Activated effector memory CD4-positive, alpha-beta T cell treated with anti-CD3 and anti-CD28 coated beads, Interleukin-2, amount 50 U/mL, for 16 hours (primary cell): Measurements from ENCODE around the gene CST8.

ENCODE experiments used
- DNase-seq: peaks from one replicate; pipeline ENCODE4 v3.0.0-alpha.2; 2020

Gene CST8

DNA sequence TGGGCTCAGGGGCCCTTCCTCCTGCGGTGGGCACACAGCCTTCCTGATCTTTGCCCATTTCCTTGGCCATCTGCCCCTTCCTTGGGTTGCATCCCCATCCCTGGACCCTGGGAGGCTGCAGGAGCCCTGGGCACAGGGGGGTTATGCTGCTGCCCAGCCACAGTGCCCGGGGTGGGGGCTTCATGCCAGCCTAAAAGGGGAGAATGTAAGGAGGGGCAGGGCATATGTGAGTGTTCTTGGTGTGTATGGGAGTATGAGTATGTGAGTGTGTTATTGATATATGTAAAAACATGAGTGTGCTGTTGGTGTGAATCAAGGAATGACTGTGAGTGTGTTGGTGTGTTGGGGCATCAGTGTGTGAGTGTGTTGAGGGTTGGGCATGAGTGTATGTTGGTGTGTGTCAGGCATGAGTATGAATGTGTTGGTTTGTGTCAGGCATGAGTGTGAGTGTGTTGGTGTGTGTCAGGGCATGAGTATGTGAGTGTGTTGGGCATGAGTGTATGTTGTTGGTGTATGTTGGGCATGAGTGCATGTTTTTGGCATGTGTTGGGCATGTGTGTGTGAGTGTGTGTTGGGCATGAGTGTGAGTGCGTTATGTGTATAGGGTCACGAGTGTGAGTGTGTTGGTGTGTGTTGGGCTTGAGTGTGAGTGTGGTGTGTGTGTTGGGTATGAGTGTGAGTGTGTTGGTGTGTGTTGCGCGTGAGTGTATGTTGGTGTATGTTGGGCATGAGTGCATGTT is 14.7 kb upstream of the CST8 start:
- no peak for DNase-seq

DNA sequence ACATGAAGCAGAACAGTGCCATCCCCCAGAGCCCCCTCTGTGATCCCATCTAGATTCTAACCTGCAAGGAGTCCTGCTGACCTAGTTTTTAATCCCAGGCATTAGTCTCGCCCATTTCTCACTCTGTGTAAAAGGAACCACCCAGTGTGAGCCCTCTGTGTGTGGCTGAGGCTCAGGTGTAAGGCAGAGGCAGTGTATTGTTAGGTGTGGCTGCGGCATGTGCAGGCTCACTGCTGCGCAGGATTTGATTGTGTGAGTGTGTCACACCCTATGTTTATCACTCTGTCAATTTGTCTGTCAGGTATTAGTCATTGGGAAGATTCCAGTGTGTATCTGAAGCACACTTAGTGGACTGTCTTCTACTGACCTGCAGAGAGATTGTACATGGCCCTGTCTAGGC is 13.7 kb upstream of the CST8 start:
- no peak for DNase-seq

DNA sequence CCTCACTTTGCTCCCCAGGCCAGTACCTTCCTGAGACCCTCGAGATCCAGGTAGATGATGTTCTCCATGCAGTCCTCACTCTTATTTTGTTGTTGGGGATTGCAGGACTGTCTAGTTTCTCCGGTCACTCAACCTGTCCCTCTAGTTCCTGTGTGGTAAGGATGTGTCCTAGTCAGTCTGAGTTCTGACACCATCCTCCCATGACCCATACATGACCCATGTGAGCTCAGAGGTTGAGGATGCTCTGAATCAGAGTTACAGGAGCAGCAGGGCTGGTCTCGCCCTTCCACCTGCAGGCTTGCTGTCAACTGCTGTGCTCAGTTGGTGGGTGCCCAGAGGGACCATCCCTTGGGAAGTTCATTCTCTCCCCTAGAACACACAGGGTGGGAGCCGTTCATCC is 11.9 kb upstream of the CST8 start:
- no peak for DNase-seq

DNA sequence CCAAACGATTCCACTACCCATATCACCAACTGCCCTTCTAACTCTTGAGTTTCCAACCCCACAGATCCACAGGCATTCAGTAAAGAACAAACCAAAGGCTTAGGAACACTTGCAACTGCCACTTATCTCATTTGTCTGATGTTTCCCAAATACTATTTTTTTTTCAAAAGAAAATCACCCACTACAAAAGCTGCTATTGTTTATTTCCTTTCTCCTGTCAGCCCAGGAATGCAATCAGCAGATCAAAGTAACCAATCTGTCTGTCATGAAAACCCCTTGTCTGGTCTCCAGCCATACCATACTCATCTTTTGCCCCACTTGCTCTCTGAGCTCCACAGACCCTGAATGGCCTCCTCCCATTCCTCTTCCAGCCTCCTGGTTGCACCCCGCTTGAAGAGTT is 8.8 kb upstream of the CST8 start:
- no peak for DNase-seq

DNA sequence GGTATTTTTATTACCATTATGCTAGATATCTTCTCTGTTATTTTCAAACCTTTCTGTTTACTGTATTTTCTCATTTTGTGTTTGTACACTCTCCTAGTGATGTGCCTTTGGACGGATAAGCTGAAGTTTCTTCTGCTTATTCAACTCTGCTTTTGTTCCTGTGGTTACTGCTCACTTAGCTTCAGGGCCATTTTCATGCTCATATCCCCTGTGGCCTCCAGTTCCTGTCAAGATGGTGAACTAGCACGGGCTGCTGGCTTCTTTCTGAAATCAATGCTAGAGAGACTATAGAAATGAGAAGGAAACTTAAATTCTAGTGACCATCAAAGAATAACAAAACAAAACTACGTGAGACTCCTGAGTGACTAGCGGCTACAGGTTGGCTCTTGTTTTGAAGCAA is 6.8 kb upstream of the CST8 start:
- no peak for DNase-seq

DNA sequence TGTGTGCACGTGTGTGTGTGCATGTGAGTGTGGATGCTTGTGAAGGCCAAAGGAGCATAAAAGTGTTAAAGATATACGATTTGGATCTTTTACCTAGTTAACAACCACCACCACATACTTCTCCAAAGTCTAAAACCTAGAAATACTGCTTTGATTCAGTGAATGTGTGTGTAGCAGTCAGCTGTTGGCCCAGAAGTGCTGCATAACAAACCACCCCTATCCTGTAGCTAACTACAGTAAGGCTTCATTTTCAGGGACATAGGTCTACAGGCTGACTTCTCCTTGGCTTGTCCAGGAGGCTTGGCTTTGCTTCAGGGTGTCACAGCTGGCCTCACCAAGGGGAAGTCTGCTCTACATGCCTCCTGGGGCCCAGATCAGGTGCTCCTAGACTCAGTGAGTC is 2.4 kb upstream of the CST8 start:
- no peak for DNase-seq

DNA sequence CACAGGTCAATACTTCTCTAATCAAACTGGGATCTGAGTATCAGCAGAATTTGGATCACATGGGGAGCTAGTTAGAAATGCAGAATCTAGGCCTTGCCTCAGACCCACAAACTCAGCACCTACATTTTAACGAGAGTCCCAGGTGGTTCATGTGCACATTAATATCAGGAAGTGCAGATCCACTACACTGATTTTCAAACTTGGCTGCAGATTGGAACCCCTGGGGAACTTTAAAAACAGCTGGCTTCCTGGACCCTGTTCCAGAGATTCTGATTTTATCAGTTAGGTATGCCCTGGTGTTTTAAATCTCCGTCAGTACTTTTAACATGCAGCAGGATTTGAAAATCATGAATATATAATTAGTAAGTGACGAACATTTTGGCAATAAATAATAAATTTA is 1.9 kb upstream of the CST8 start:
- no peak for DNase-seq

DNA sequence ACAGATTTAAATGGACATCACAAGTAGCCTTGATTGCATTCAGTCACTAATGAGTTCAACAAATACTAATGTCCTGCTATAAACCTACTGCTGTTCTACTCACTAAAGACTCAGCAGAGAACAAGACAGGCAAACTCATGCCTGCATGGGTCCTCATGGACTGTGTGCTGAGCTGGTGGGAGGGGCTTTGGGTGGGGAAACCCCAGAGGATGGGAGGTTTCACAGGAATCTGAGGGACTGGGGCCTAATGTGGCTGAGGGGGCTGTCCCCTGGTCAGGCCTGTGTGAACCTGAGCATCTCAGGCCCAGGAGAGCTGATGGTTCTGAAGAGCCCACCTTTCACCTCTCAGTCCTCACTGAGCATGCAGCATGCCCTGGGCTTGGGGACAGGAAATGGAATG is 1.4 kb downstream of the CST8 start:
- DNase-seq = no peak

DNA sequence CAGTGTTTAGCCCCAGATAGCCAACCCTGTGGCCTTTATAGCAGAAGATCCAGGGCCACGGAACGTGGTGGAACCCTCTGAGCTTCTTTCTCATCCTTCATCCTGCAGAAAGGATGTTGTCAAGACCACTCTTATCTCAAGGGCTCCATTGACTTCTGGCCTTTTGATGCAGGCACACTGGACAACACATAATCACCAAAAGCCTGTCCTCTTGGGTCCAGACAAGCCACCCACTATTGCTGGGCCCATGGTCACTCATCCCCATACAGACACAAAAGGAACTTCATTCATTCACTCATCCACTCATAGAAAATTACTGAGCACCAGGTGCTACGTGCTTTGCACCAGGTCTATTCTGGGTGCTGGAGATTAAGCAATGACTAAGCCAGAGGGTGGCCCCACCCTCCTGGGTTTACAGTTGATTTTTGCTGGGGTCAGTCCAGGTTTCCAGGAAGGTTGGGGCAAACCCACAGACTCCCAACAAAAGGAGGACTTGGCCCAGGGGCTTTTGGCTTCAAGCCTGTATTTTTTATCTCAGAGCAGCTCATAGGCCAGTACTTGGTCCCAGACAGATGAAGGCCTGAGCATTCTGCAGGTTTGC is 2.4 kb downstream of the CST8 start:
- DNase-seq = no peak

DNA sequence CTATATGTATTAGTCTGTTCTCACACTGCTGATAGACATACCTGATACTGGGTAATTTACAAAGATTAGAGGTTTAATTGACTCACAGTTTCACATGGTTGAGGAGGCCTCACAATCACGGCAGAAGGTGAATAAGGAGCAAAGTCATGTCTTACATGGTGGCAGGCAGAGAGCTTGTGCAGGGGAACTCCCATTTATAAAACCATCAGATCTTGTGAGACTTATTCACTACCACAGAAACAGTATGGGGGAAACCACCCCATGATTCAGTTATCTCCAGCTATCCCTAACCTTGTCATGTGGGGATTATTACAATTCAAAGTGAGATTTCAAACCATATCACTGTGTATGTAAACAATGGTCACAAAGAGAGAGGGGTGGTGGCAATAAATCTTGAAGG is 6.6 kb downstream of the CST8 start:
- no peak for DNase-seq

DNA sequence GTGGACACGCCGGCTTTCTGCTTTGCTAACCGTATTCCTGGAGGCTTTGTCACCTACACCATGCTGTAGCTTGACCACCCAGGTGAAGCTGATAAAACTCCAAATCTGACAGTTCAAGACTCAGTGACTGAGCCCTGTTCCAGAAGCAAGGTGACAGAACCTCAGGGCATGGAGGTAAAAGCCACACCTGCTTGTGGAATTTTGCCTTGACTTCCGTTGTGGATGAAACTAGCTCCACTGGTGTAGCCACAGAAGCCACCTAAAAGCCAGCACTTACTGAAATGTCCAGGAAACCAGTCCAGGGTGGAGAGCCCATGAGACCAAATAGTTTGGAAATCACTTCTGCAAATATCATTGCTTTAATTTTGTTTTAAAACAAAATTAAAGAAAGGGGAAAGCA is 11.0 kb downstream of the CST8 start:
- DNase-seq = no peak

DNA sequence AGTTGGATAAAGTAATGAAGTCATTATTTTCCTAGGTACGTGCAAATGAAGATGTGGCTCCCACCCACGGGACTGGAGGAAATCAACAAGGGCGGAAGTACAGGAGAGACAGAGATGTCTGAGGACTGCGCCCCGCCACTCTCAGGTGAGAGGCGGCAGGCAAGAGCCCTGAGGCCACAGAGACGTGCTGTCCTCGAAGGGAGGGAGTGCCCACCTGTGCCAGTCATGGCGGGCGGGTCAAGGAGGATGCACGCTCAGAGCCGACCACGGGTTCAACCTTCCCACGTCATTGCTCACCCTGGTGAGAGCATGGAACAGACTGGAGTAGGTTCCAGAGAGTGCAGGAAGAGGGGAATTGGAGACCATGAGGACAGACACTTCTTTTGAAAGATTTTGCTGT is 12.7 kb downstream of the CST8 start:
- DNase-seq = no peak

DNA sequence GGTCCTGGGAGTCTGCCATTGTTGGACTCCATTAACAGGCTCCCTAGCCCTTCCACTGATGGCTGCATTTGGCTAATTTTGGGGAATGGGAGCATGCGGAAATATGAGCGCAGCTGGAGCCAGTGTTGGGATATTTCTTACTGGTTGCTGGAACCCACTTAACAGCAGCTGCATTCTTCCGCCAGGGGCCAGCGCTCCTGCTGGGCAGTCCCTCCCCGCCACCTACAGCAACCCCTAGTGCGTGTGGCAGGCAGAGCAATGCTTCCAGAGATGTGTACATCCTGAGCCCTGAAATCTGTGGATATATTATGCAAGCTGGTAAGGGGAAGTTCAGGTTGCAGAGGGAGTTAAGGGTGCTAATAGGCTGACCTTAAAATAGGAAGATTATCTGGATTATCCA is 16.4 kb downstream of the CST8 start:
- DNase-seq = no peak

DNA sequence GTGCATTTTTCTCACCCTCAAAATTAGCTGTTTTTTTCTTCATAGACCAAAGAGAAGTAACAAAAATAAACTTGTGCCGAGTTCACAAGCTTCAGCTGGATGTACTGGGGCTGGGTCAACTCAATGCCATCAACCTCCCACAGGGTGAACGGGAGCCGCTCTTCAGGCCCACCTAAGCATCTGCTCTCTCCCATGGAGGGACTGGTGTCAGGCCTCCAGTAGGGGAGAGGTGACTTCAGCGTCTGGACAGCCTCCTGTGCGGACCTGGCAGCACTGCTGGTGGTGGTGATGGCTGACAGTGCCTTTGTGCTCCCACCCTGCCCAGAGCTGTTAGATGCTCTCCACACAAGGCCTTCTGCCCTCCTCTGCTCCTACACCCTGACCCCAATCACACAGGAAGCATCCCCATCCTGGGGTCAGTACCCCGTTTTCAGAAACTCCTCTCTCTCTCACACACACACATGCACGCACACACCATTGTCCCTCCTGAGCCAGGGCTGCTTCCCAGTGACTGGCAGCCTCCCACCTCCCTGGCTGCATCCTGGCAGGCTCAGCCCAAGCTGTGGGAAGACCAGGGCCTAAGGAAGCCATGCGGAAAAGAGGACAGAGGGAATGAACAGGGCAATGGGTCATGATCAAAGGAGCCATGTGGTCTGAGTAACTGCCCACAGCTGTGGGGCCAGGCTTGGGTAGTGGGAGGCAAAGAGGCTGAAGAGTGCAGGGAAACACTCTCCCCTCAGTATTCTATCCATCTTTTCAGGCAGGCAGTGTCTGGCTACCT is 17.7 kb downstream of the CST8 start:
- no peak for DNase-seq

DNA sequence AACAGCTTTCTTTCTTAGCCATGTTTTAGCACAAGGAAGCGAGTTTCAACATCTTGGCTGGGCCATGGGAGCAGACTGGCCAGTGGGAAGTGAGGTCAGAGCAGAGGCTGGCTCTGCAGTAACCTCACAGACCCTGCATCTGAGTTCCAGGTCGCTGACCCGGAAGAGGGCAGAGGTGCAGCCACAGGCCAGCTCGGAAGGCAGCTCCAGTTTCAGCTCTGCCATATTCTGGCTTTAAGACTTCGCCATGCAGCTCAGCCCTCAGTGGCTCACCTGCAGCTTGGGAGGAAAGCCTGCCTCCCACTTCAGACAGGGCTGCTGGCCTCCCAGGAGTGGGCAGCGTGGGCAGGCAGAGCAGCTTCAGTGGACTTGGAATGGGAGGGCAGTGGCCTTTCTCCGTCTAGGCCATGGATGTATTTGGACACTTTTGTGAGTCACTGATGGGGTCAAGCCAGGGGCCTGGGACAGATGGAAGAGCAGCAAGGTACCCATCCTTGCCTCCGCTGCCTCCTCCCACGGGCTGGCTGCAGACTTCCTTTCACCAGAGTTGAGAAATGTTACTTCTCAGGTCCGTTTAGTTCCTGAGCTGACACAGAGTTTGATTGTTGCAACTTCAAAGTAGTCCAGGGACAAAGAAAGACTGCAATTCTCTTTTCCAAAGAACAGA is 18.5 kb downstream of the CST8 start:
- no peak for DNase-seq

DNA sequence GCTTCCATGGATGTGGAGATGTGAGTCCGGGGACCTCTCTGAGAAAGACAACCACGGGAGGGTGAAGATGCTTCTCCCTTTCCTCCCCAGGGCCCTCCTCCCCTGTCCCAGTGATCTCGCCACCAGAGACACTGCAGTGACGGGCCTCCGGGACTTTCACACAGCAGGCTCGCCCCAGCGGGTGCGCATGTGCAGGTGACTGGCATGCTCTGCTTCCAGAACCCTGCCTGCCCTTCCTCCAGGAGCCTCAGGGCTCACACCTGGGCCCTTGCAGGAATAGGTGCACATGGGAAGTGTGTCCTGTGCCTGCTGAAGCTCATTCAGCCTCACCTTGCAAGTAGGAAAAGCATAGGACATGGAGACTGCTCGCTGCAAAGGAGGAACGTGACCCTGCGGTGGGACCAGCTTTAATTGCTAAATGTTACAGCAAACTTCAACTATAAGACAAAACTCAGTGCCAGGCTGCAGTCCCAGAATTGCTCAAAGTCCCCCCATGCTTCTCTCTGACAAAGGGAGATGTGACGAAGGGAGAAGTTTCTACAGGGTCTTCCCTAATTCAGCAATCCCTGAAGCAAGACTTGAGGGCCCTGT is 19.2 kb downstream of the CST8 start:
- DNase-seq = no peak

DNA sequence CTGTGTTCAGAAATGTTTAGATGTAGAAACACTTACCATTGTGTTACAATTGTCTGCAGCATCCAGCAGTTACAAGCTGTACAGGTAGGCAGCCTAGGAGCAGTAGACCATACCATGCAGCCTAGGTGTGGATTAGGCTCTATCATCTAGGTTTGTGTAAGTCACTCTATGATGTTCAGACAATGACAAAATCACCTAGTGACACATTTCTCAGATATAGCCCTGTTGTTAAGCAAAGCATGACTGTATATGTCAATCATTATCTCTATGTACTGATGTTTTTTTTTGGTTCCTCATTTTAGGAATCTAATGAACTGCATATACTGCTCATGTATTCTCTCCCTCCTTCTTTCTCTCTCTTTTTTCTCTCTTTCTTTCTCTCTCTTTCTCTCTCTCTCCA is 22.2 kb downstream of the CST8 start:
- DNase-seq = no peak

DNA sequence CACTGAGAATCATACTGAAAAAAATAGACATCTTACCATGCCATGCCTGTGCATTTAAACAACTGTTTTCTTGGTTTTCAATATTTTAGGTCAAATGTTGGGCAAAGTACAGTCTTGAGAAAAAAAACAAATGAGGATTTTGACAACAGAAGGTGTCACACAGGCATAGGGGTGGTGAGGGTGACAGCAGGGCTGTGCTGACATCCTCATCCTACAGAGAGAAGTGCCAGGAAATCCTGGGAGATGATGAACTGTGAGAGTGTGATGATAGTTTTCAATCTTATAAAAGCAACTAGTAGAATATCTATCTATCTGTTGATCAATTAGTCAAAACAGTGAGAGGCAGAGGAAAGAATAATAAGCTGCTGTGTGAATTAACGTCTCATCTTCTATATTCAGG is 23.9 kb downstream of the CST8 start:
- DNase-seq = no peak

DNA sequence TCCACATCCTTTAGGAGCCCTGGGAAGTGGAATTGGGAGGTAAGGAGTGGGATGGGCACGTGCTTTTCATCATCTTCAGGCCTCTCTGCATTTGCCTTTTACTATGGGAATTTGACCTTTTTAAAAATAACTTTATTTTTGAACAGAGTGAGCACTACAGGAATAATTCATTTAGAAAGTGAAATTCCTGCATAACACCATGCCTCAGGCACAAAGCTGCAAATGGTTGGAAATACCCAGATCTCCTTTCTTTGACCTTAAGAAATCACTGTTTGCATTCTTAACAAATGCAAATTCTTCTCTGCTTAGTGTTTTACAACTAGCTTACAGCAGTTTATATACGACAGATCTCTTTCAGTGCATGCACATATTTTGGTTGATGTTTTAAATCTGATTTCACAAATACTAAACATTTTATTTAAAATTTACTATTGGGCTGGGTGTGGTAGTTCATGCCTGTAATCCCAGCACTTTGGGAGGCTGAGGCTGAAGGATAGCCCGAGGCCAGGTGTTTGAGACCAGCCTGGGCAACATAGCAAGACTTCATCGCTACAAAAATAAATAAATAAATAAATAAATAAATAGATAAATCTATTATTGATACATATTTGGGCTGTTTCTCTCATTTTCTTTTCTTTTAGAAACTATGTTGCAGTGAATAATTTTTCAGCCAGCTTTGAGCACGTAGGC is 24.5 kb downstream of the CST8 start:
- DNase-seq = no peak

DNA sequence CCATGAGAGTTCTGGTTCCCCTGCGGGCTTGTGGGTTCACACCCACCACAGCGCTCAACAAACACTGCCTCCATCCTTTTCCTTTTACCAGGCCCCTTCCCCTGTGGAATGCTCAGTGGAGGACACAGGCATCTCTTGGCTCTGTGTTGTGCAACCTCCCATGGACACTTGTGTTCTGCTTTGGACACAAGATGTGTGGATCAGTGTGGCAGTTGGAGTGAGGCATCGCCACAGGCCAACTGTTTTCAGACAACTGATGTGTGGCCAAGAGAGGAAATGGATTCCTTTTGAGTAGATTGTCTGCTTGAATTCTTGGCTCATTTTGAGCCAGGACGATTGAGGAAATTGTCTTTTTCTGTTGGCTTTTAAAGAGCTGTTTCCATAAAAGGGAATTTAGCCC is 26.8 kb downstream of the CST8 start:
- DNase-seq = no peak

DNA sequence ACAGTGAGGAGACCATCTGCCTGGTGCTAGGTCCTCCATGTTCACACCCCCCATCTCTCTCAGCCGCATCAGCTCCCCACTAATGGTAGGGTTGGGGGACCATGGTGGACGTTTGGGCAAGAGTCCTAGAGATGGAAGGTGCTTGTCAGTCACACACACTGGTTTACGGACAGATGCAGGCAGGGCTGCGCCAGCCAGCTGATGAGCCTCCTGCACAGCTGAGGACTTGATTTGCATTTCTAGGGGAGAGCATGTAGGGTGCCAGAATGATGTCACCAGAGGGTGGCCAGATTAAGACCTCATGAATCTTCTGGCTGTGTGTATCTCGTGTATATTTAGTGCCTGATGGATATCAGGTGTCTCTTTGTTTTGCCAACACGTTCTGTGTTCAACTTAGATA is 28.6 kb downstream of the CST8 start:
- DNase-seq = no peak

DNA sequence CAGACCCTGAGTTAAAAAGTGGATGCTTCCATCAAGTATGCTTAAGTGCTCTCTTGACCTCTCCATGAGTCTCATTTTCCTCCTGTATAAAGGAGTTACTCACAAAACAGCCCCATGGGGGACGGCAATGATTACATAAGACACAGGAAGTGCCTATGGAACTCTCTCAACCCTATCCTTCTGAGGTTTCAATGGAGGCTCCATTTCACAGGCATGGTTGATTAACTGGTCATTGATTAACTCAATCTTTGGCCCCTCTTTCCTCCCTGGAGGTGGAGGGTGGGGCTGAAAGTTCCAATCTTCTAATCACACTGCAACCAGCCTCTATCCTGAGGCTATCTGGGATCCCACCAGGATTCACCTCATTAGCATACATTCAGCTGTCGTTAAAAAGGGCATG is 29.3 kb downstream of the CST8 start:
- no peak for DNase-seq

DNA sequence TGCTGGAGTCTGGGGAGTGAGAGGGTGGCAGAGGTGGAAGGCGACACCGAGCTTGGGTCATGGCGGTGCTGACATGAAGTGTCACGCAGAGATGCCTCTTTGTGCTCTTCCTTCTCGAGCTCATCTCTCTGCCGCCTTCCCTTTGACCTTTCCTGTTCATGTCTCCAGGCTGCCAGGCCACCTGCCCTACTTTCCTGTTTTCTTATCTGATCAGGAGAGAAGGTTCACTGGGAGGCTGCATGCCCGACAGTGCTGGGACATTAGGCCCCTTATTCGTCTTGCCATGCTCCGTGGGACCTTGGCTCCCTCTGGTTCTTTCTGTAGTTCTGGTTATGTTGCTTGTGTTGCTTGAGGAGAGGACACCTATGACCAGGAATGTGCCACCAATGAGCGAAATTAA is 33.2 kb downstream of the CST8 start:
- DNase-seq = no peak
